ENCODE measurements around the gene TMCC2. TPM values are rescaled to one million over a fixed set of nuclear protein-coding genes. Genes with fewer than 3 reads are reported as not detected.
"Not testable (repeated sequence)": the region's sequence is repeated elsewhere in the genome, so short reads cannot be mapped to it uniquely, and the experiment has no call there.

The TMCC2 gene
- total RNA-seq, 1 experiment from 2014 or later: 3.7 TPM

GRCh38 chr1:205232127-205232820, 4.5 kb downstream of the TMCC2 start:
- H3K27me3 ChIP-seq: no peaks in the 10 kb centered on the region
- H3K36me3 ChIP-seq: no peaks in the 10 kb centered on the region
- H3K9me3 ChIP-seq: no peaks in the 10 kb centered on the region
- no peak overlapping the region for H3K4me3 ChIP-seq
- no peak for DNase-seq

GRCh38 chr1:205232945-205233397, 5.2 kb downstream of the TMCC2 start:
- no peaks in the 10 kb centered on the region for H3K27me3 ChIP-seq
- DNase-seq: no peak
- no peaks in the 10 kb centered on the region for H3K36me3 ChIP-seq
- no peak overlapping the region for H3K4me3 ChIP-seq
- H3K9me3 ChIP-seq: no peaks in the 10 kb centered on the region

GRCh38 chr1:205233986-205234385, 6.2 kb downstream of the TMCC2 start:
- not testable (repeated sequence) for H3K9me3 ChIP-seq, H3K36me3 ChIP-seq, H3K27me3 ChIP-seq, H3K4me3 ChIP-seq, DNase-seq

GRCh38 chr1:205235951-205236350, 8.2 kb downstream of the TMCC2 start:
- H3K36me3 ChIP-seq: no peaks in the 10 kb centered on the region
- H3K27me3 ChIP-seq: no peaks in the 10 kb centered on the region
- no peak overlapping the region for H3K4me3 ChIP-seq
- H3K9me3 ChIP-seq: no peaks in the 10 kb centered on the region
- no peak for DNase-seq

DNA sequence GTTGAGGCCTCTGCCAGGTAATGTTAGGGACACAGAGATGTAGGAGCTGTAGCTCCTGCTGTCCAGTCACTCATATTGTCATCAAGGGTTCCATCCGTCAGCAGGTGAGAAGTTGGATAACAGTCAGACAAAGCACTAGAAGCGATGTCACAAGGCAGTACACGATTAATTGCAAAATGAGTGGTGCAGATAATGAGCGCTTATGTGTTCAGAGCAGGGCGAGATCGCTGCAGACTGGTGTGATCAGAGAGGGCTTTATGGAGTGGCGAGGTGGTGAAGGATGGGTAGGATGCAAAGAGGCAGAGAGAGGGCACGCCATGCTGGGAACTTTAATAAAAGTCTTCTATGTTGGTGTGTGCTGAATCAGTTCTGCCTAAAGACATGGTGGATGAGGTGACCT, 8.8 kb downstream of the TMCC2 start:
- Histone ChIP-seq H3K36me3 (no peaks in the 10 kb centered on the region), H3K27me3 (no peaks in the 10 kb centered on the region), H3K9me3 (no peaks in the 10 kb centered on the region), H3K4me3 (no peak overlapping the region)
- DNase-seq: no peak

- Histone ChIP-seq H3K4me3 (no peak overlapping the region), H3K36me3 (no peaks in the 10 kb centered on the region), H3K9me3 (no peaks in the 10 kb centered on the region), H3K27me3 (no peaks in the 10 kb centered on the region)
- DNase-seq: no peak
These were observed 9.3 kb downstream of the TMCC2 start for GRCh38 chr1:205236951-205237475.

GRCh38 chr1:205237526-205238484, 10.1 kb downstream of the TMCC2 start:
- no peaks in the 10 kb centered on the region for H3K27me3 ChIP-seq
- no peaks in the 10 kb centered on the region for H3K9me3 ChIP-seq
- no peak for DNase-seq
- no peaks in the 10 kb centered on the region for H3K36me3 ChIP-seq
- H3K4me3 ChIP-seq: no peak overlapping the region

DNA sequence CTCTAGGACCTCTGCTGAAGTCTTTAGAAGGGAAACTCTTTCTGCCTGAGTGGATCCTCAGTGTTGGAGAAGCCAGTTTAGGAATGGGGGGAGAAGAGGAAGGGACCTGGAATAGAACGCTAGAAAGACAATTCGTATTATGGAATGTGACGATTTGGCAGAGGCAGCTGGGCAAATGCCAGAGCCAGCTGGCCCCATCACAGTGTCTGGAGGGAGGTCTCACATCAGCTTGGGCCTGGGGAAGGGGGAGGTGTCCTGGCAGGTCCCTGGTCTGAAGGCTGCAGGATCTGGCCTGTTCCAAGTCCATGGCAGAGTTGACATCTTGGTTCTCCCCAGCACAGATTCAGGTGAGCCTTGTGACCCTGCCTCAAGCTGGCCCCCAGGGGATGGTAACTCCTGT, 11.3 kb downstream of the TMCC2 start:
- Histone ChIP-seq H3K36me3 (no peaks in the 10 kb centered on the region), H3K27me3 (no peaks in the 10 kb centered on the region), H3K9me3 (no peaks in the 10 kb centered on the region), H3K4me3 (no peak overlapping the region)
- no peak for DNase-seq

- no peaks in the 10 kb centered on the region for H3K27me3 ChIP-seq
- no peaks in the 10 kb centered on the region for H3K9me3 ChIP-seq
- H3K36me3 ChIP-seq: no peaks in the 10 kb centered on the region
- no peak overlapping the region for H3K4me3 ChIP-seq
- DNase-seq: no peak
These were observed 12.4 kb downstream of the TMCC2 start for GRCh38 chr1:205240118-205240517.

- no peak overlapping the region for H3K4me3 ChIP-seq
- no peaks in the 10 kb centered on the region for H3K27me3 ChIP-seq
- DNase-seq: no peak
- no peaks in the 10 kb centered on the region for H3K9me3 ChIP-seq
- H3K36me3 ChIP-seq: no peaks in the 10 kb centered on the region
These were observed 12.8 kb downstream of the TMCC2 start for GRCh38 chr1:205240569-205240968.

DNA sequence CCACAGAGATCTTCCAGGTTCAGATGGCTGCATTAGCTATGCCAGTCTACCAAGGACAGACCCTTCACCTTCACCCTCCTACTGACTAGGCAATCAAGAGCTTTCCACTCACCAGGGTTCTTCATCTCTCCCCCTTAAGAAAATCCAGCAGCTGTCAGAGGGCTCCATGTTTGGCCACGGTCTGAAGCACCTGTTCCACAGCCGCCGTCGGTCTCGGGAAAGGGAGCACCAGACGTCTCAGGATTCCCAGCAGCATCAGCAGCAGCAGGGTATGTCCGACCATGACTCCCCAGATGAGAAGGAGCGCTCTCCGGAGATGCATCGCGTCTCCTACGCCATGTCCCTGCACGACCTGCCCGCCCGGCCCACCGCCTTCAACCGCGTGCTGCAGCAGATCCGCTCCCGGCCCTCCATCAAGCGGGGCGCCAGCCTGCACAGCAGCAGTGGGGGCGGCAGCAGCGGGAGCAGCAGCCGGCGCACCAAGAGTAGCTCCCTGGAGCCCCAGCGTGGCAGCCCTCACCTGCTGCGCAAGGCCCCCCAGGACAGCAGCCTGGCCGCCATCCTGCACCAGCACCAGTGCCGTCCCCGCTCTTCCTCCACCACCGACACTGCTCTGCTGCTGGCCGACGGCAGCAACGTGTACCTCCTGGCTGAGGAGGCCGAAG, 13.8 kb downstream of the TMCC2 start:
- Histone ChIP-seq H3K36me3 (no peaks in the 10 kb centered on the region), H3K27me3 (no peaks in the 10 kb centered on the region), H3K4me3 (no peak overlapping the region), H3K9me3 (no peaks in the 10 kb centered on the region)
- no peak for DNase-seq

GRCh38 chr1:205243350-205244191, 15.8 kb downstream of the TMCC2 start:
- no peaks in the 10 kb centered on the region for H3K36me3 ChIP-seq
- no peak overlapping the region for H3K4me3 ChIP-seq
- H3K27me3 ChIP-seq: no peaks in the 10 kb centered on the region
- H3K9me3 ChIP-seq: no peaks in the 10 kb centered on the region
- DNase-seq: no peak

DNA sequence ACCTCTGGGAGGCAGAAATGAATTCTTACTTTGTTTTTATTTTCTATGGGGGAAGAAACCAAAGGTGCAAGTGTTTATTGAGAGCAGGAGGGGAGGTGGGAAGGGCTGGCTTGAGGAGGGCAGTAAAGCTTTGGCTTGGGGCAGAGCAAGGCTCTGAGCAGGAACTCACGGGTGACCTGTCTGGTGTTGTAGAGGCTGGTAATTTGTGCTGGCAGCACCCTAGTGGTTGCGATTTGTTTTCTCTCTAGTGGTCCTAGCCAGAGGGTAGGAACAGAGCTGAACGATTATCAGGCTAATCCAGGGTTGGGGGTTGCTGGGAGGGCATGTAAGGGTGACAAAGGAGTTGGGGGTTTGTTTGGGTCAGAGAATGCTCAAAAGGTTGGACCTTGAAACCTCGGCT, 16.6 kb downstream of the TMCC2 start:
- Histone ChIP-seq H3K27me3 (no peaks in the 10 kb centered on the region), H3K4me3 (no peak overlapping the region), H3K9me3 (no peaks in the 10 kb centered on the region), H3K36me3 (no peaks in the 10 kb centered on the region)
- DNase-seq: no peak

GRCh38 chr1:205245096-205245495, 17.4 kb downstream of the TMCC2 start:
- DNase-seq: no peak
- no peak overlapping the region for H3K4me3 ChIP-seq
- no peaks in the 10 kb centered on the region for H3K27me3 ChIP-seq
- no peaks in the 10 kb centered on the region for H3K36me3 ChIP-seq
- no peaks in the 10 kb centered on the region for H3K9me3 ChIP-seq

GRCh38 chr1:205246351-205247119, 18.8 kb downstream of the TMCC2 start:
- no peak for DNase-seq
- Histone ChIP-seq H3K36me3 (no peaks in the 10 kb centered on the region), H3K27me3 (no peaks in the 10 kb centered on the region)

More at GRCh38 chr1:205246351-205247119, 18.8 kb downstream of the TMCC2 start:
- Histone ChIP-seq H3K9me3 (no peaks in the 10 kb centered on the region), H3K4me3 (no peak overlapping the region)
